Stimulated activated CD4-positive, alpha-beta T cell treated with anti-CD3 and anti-CD28 coated beads, Interleukin-4, amount 100 ng/mL, for 24 hours (primary cell): ENCODE measurements around the gene SPINT2.
A peak's percentile ranks its signal among the peaks of the same experiment; 100 is the strongest.
"Not testable (repeated sequence)": the region's sequence is repeated elsewhere in the genome, so short reads cannot be mapped to it uniquely, and the experiment has no call there.

Experiments used
- DNase-seq: peaks from one replicate; pipeline ENCODE4 v3.0.0-alpha.2; 2020

The SPINT2 gene

GRCh38 chr19:38264486-38265212, at the start of gene SPINT2:
Gene SPINT2 (plus strand): TSS chr19:38264573. CDS start chr19:38264893, 320 bp downstream.
- DNase-seq = peak; percentile 35

DNA sequence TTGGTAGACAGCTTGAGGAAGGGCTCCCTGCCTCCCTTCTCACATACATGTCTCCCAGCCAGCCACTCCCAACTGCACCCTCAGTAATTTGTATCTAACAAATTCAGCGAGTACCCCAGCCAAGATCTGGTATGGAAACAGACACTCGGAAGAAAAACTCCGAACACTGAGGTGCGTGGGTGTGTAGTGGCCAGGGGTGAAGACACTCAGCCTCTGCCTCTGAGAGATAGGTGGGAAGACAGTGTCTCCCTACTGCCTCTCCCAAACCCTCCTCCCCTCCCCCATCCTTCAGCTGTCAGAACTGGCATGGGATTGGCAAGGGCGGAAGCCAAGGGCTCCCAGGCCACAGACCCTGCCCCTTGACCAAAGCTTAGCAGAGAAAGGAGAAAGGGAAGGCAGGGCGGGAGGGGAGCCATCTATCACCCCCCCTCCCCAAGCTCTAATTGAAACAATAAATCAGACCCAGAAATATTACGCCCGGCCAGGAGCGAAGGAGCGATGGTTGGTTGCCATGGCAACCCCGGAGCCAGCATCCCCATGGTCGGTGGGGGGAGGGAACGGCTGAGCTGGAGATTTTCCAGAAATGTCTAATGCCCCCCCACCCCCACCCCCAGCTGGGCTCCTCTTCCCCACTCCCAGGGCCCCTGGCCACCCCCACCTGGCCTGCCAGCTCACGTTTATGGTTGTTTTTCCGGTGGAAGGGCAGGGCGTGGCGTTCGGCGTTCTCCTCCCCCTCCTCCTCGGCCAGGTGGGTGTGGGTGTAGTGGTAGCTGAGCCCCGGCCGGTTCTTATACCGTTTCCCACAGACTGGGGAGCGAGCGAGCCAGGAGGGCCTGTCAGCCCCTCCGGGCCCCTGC, 47.4 kb upstream of the SPINT2 start:
- DNase-seq = no peak

- no peak for DNase-seq
These were observed 46.2 kb upstream of the SPINT2 start for GRCh38 chr19:38218204-38218603.

GRCh38 chr19:38219221-38219620, 45.2 kb upstream of the SPINT2 start:
- DNase-seq = no peak

- no peak for DNase-seq
These were observed 43.0 kb upstream of the SPINT2 start for GRCh38 chr19:38221421-38221820.

- DNase-seq = no peak
These were observed 42.2 kb upstream of the SPINT2 start for GRCh38 chr19:38221919-38222830.

DNA sequence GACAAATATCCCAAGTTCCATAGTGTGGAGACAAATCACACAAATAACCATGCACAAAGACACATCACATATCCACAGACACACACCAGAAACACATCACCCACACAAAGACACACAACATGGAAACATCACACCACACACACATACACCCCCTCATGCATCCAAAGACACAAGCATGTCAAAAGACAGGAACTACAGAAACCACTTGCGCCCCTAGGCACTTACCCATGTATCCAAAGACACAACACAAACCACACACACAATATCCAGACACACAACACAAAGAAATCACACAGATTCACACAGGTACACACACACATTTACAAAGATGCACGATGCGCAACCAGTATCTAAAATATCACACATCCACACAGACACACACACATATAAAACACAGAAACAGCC, 41.3 kb upstream of the SPINT2 start:
- DNase-seq = no peak

DNA sequence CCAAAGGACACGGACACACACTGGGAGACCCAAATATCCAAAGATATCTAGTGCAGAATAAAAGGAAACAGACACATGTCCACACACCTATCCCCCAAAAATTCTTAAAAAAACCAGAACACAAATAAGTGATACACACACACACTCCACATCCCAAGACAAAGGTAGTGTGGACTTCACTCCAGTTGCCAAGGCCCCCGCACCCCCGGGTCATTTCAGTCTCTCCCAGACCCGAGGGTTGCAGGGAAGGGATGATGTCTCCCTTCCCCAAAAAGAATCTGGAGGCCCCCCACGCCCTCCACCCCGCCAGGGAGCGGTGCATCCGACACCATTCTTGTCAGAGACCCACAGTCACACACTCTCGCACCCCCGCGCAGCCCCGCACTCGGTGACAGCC, 40.8 kb upstream of the SPINT2 start:
- DNase-seq = no peak

- DNase-seq = peak; percentile 57
These were observed 40.1 kb upstream of the SPINT2 start, which contains the start of gene DPF1 for GRCh38 chr19:38224014-38224862. Gene DPF1 (minus strand): TSS chr19:38224222. CDS start chr19:38224142, 80 bp downstream.

GRCh38 chr19:38224863-38225218, 39.5 kb upstream of the SPINT2 start:
- DNase-seq = not testable (repeated sequence)

DNA sequence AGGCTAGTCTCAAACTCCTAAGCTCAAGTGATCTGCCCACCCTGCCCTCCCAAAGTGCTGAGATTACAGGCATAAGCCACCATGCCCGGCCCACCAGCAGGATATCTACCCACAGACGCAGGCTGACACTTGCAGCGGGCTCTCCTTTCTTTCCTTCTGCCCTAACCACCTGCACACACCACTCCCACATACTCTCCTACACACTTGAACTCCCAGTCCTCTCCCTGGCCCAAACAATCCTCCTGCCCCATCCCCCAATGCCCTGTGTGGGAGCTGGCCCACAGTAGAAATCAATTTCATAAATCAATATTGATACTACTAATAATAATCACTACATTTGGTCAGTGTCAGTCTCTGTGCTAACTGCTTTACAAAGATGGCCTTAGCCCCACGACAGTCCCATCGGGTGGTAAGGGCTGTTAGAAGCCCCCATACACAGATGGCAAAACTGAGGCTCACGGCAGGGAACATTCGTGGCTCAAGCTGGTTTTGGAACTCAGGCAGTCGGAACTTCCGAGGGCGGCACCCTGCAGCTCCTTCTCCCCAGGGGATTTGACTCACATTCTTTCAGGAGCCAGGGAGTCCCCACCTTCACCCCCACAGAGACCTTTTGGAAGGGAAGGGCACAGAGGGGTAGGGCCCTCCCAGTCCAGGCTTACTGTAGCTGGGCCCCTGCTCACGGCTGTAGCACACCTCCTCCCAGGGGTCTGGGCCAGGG, 36.9 kb upstream of the SPINT2 start:
- DNase-seq = no peak

- DNase-seq = no peak
These were observed 36.4 kb upstream of the SPINT2 start for GRCh38 chr19:38228005-38228377.

DNA sequence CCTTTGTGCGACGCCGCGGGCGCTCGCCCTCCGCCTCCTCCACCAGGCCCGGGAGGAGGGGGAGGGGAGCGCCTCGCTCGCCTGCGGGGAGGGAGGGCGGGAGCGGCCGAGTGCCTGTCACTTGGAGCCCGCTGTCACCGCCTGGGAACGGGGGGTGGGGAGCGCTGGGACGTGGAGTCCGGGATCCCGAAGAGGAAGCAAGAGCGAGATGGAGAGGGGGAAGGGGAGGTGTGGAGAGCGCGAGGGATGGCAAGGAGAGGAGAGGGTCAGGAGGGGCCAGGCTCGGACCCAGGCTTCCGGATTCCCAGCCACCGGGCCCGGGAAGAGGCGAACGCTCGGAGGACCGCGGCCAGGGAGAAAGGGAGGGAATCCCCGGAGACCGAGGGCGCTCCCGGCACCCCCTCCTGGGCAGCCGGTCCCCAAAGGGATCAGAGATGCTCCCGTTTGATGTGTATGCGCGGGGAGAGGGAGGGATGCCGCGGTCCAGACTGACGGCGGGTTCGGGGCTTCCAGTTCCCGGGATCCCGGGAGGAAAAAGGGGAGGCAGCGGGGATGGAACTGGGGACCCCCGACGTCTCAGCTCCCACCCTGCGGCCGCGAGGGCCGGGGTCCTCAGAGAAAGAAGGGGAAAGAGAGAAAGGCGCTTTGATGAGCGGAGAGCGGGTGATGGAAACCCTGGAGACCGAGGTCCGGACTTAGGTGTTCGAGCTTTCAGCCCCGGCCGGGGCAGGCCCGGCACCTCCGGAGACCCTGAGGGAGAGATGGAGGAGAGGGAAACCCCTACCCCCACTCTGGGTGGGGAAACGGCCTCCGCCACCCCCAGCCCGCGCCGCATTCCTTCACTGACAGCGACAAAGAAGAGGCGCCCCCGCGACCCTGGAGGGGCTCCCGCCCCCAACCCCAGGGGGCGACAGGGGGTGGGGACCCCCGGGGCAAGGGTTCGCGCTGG, 35.6 kb upstream of the SPINT2 start:
- no peak for DNase-seq

- peak; percentile 71 for DNase-seq
These were observed 34.7 kb upstream of the SPINT2 start for GRCh38 chr19:38229585-38230073.

DNA sequence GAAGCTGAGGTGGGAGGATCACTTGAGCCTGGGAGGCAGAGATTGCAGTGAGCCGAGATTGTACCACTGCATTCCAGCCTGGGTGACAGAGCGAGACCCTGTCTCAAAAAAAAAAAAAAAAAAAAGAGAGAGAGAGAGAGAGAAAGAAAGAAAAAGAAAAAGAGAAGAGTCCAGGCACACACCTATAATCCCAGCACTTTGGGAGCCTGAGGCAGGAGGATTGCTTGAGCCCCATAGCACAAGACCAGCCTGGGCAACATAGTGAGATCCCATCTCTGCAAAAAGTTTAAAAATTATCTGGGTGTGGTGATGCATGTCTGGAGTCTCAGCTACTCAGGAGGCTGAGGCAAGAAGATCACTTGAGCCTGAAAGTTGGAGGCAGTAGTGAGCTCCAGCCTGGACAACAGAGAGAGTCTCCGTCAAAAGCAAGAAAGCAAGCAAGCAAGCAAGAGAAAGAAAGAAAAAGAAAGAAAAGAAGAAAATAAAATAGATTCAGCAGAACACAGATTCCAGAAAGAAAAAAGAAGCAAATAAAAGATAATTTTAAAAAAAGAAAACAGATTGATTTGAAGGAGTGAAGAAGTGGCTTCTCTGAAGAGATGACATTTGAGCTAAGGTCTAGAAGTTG, 33.8 kb upstream of the SPINT2 start:
- not testable (repeated sequence) for DNase-seq

DNA sequence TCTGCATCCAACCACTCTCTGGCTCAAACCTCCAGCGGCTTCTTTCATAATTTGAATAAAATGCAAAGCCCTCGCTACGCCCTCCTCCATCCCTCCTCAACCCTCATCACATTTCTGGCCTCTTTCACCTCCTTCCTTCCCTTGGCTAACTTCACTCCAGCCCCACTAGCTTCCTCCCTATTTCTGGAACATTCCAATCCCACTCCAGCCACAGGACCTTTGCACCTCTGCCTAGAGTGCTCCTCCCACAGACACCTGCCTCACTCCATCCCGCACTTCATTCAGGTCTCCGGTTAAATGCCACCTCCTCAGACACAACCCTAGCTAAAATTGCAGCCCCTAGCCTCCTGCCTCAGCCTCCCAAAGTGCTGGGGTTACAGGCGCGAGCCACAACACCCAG, 32.5 kb upstream of the SPINT2 start:
- no peak for DNase-seq

- DNase-seq = peak; percentile 79
These were observed 30.6 kb upstream of the SPINT2 start for GRCh38 chr19:38233740-38234251.

- DNase-seq = no peak
These were observed 29.8 kb upstream of the SPINT2 start for GRCh38 chr19:38234615-38235014.

DNA sequence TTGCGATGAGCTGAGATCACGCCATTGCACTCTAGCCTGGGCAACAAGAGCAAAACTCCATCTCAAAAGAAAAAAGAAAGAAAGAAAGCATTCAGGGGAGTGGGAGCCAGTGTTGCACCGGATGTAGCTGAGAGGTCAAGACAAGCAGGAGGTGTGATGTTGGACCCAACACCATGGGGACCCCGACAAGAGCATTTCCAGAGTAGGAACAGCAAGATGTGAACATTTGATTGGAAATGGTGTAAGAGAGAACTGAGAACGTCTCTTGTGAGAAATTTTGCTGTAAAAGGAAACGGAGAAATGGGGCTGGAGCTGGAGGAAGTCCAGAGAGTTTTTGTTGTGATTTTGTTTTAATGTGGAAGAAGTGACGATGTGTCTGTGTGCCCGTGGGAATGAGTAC, 24.6 kb upstream of the SPINT2 start:
- DNase-seq = no peak
